Chondrocyte (in vitro differentiated cells): ENCODE results near the gene EZR. TPM values are rescaled to one million over a fixed set of nuclear protein-coding genes. Genes with fewer than 3 reads are reported as not detected.

Source experiments
- DNase-seq: peaks from one replicate; pipeline ENCODE4 v3.0.0; 2021; ENCODE audit warnings: mixed read lengths, low spot score
- H3K27ac Mint-ChIP-seq: one replicate; pipeline ENCODE4 v1.8.0; 2021; ENCODE audit warnings: mild to moderate bottlenecking, moderate library complexity, mixed read lengths; ENCODE audit not compliant: unreplicated experiment
- H3K27me3 Mint-ChIP-seq: 2 replicates; pipeline ENCODE4 v1.8.0; 2021; ENCODE audit warnings: low read depth, mixed read lengths
- H3K36me3 Mint-ChIP-seq: 2 replicates; pipeline ENCODE4 v1.8.0; 2021; ENCODE audit warnings: low read depth, mixed read lengths
- H3K4me1 Mint-ChIP-seq: 2 replicates; pipeline ENCODE4 v1.8.0; 2021; ENCODE audit warnings: low read depth, mild to moderate bottlenecking, mixed read lengths
- H3K4me3 Mint-ChIP-seq: one replicate; pipeline ENCODE4 v1.8.0; 2021; ENCODE audit warnings: mild to moderate bottlenecking, moderate library complexity, mixed read lengths; ENCODE audit not compliant: unreplicated experiment
- H3K9me3 Mint-ChIP-seq: 2 replicates; pipeline ENCODE4 v1.8.0; 2021; ENCODE audit warnings: low read depth, mixed read lengths
- CTCF ChIP-seq: fragments of 200-600 bp; sonication (generic); IDR thresholded peaks from 2 replicates; pipeline ENCODE4 v1.5.0; 2021; ENCODE audit warnings: antibody characterized with exemption, mild to moderate bottlenecking, moderate library complexity
- total RNA-seq: library from RNA; stranded (reverse); gene quantifications from 3 replicates; pipeline ENCODE4 v1.2.1, GENCODE V29; 2021

The EZR gene
- total RNA-seq, 1 donor from 2014 or later: 71.5 TPM

- no peak for DNase-seq
- Mint-ChIP-seq H3K36me3 (peaks cover 36% of the 10 kb centered on the region), H3K27me3 (no peaks in the 10 kb centered on the region), H3K4me3 (no peak overlapping the region), H3K9me3 (no peaks in the 10 kb centered on the region), H3K4me1 (peaks cover 5% of the 10 kb centered on the region), H3K27ac (no peak overlapping the region)
- TF ChIP-seq CTCF: no peak
Observed at GRCh38 chr6:158777510-158777909, 41.7 kb downstream of the EZR start.

- H3K4me3 Mint-ChIP-seq: no peak overlapping the region
- no peaks in the 10 kb centered on the region for H3K9me3 Mint-ChIP-seq
- H3K27ac Mint-ChIP-seq: no peak overlapping the region
- no peak for TF ChIP-seq CTCF
- no peak for DNase-seq
- H3K36me3 Mint-ChIP-seq: peaks cover 36% of the 10 kb centered on the region
- H3K4me1 Mint-ChIP-seq: peaks cover 5% of the 10 kb centered on the region
- H3K27me3 Mint-ChIP-seq: no peaks in the 10 kb centered on the region
Observed at GRCh38 chr6:158776737-158777136, 42.4 kb downstream of the EZR start.

GRCh38 chr6:158775832-158776231, 43.3 kb downstream of the EZR start:
- no peak for TF ChIP-seq CTCF
- DNase-seq: no peak
- no peak overlapping the region for H3K4me3 Mint-ChIP-seq
- no peaks in the 10 kb centered on the region for H3K27me3 Mint-ChIP-seq
- H3K27ac Mint-ChIP-seq: no peak overlapping the region
- H3K9me3 Mint-ChIP-seq: no peaks in the 10 kb centered on the region
- H3K36me3 Mint-ChIP-seq: peaks cover 42% of the 10 kb centered on the region
- H3K4me1 Mint-ChIP-seq: peaks cover 5% of the 10 kb centered on the region

- no peak for TF ChIP-seq CTCF
- Mint-ChIP-seq H3K4me3 (no peak overlapping the region), H3K4me1 (peaks cover 5% of the 10 kb centered on the region), H3K27ac (no peak overlapping the region), H3K27me3 (no peaks in the 10 kb centered on the region), H3K36me3 (peaks cover 52% of the 10 kb centered on the region), H3K9me3 (no peaks in the 10 kb centered on the region)
- DNase-seq: no peak
Observed at GRCh38 chr6:158774717-158775449, 44.3 kb downstream of the EZR start.

- H3K9me3 Mint-ChIP-seq: no peaks in the 10 kb centered on the region
- no peak for TF ChIP-seq CTCF
- H3K36me3 Mint-ChIP-seq: peaks cover 55% of the 10 kb centered on the region
- H3K27ac Mint-ChIP-seq: no peak overlapping the region
- H3K27me3 Mint-ChIP-seq: no peaks in the 10 kb centered on the region
- H3K4me3 Mint-ChIP-seq: no peak overlapping the region
- no peak for DNase-seq
- H3K4me1 Mint-ChIP-seq: peaks cover 5% of the 10 kb centered on the region
Observed at GRCh38 chr6:158773581-158774449, 45.4 kb downstream of the EZR start.
